ENCODE results near the gene USO1. TPM values are rescaled to one million over a fixed set of nuclear protein-coding genes. Genes with fewer than 3 reads are reported as not detected.

The USO1 gene
- total and polyA plus RNA-seq, 2 donors (not counting 3 experiments of a cell fraction or from before 2014, with no cell fraction given), result 29.1 to 66.0 TPM

DNA sequence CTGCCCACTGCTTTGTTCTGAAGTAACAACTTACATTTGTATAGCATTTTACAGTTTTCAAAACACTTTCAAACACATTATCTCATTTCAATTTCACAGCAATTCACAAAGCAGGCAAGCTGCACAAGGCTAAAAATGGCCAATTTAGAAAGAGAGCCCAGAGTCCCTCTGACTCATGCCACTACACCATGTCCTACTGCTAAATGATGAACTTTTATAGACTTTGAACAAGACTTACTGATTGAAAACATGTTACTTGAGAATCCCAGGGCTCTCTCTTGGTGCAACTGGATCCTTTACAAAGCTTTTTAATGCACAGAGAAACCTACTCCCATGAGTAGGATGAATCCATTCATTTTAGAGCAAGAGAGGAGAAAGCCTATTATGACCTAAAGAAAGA is 45.4 kb upstream of the USO1 start:
- no peaks in the 10 kb centered on the region for H3K9me1 ChIP-seq (replicated peaks; ENCODE audit: control insufficient read depth, extremely low read depth, insufficient read depth, low read length)
- no peaks in the 10 kb centered on the region for H3K27me3 ChIP-seq (ENCODE audit: control insufficient read depth in 2 of 2, insufficient read depth in 2 of 2, low read length in 2 of 2)
- ChIA-PET CTCF (interaction anchor here (1.7 kb wide), 1 partner anchor 45 kb away, joined by 4 read pairs; the partner anchor contains the start of gene USO1), POLR2A (no interaction called here)
- no peaks in the 10 kb centered on the region for H3K36me3 ChIP-seq (ENCODE audit: control insufficient read depth in 2 of 2, extremely low read depth in 1 of 2, insufficient read depth in 2 of 2, low read length in 2 of 2)
- dilution Hi-C loops (cut with MboI; ENCODE audit: extremely low pct_ligation_motif_present, low sequenced_read_pairs) (no loop called here), intact Hi-C loops (cut with micrococcal nuclease) (no loop called here)
- TF ChIP-seq POLR2AphosphoS5 (IDR thresholded peaks at IDR 0.05; ENCODE audit: insufficient read depth, low read depth, low read length) (no peak), POLR2A (IDR thresholded peaks at IDR 0.05; ENCODE audit: low read depth, low read length) (no peak), FOS (IDR thresholded peaks at IDR 0.05; ENCODE audit: borderline replicate concordance, insufficient read depth, low read length) (no peak)
- H3K4me3 ChIP-seq (replicated peaks in 1 of 3; ENCODE audit: insufficient read depth in 1 of 3, low read depth in 1 of 3, low read length in 3 of 3), result no peak overlapping the region
- no peaks in the 10 kb centered on the region for H4K20me1 ChIP-seq (replicated peaks; ENCODE audit: control insufficient read depth, extremely low read depth, insufficient read depth, low read length)
- H3K79me2 ChIP-seq (ENCODE audit: control insufficient read depth, insufficient read depth, low read length), result no peaks in the 10 kb centered on the region
- no peak overlapping the region for H3K27ac ChIP-seq (ENCODE audit: insufficient read depth, low read depth, low read length)
- H3K4me2 ChIP-seq (ENCODE audit: insufficient read depth, low read length), result no peak overlapping the region
- BruUV-seq (replicated peaks), result no TSS peak
- no peaks in the 10 kb centered on the region for H3K9me3 ChIP-seq (replicated peaks; ENCODE audit: control insufficient read depth, insufficient read depth, low read length)
- no peak overlapping the region for H3K9ac ChIP-seq (replicated peaks; ENCODE audit: extremely low read depth, insufficient read depth, low read length)
- no peak for FAIRE-seq
- H3K4me1 ChIP-seq (ENCODE audit: control insufficient read depth, extremely low read depth, insufficient read depth, low read length), result peaks cover 5% of the 10 kb centered on the region
- no peak for DNase-seq (ENCODE audit: low read depth, low spot score)
- H2AFZ ChIP-seq (ENCODE audit: low read depth, low read length), result no peak overlapping the region

DNA sequence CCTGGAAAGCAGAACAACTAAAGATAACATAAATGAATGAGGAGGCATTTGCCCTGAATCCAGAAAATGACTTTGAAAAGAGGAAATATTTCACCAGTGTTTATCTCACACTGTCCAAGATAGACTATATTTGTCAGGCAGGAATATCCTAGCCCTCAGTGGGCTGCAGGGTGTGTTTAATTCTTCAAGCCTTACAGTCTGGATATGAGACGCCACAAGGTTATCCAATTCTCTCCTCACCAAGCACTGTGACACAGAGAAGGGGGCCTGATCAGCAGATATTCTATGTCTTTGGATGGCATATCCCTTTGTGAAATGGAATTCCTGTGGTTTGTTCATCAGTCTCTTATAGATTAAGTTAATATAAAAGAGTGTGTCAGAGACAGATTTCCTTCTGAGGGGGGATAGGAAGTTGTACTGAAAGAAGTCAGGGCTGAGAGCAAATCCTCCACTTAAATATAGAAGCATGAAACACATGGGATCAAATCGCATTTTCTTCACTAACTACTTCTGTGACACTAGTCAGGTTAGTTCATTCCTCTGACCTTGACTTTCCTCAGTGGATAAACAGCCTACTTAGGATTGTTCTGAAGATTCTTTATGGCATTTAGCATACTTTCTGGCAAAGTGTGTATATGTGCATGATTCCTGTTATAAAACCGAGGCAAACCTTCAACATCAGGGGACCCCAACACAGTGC is 44.4 kb upstream of the USO1 start:
- Histone ChIP-seq H3K9me3 (replicated peaks; ENCODE audit: control insufficient read depth, insufficient read depth, low read length) (no peaks in the 10 kb centered on the region), H3K4me1 (ENCODE audit: control insufficient read depth, extremely low read depth, insufficient read depth, low read length) (no peaks in the 10 kb centered on the region), H3K79me2 (ENCODE audit: control insufficient read depth, insufficient read depth, low read length) (no peaks in the 10 kb centered on the region), H3K9ac (replicated peaks; ENCODE audit: extremely low read depth, insufficient read depth, low read length) (no peak overlapping the region), H3K9me1 (replicated peaks; ENCODE audit: control insufficient read depth, extremely low read depth, insufficient read depth, low read length) (no peaks in the 10 kb centered on the region), H3K27me3 (ENCODE audit: control insufficient read depth in 2 of 2, insufficient read depth in 2 of 2, low read length in 2 of 2) (no peaks in the 10 kb centered on the region), H2AFZ (ENCODE audit: low read depth, low read length) (no peak overlapping the region), H3K4me3 (replicated peaks in 1 of 3; ENCODE audit: insufficient read depth in 1 of 3, low read depth in 1 of 3, low read length in 3 of 3) (no peak overlapping the region), H3K36me3 (ENCODE audit: control insufficient read depth in 2 of 2, extremely low read depth in 1 of 2, insufficient read depth in 2 of 2, low read length in 2 of 2) (no peaks in the 10 kb centered on the region), H4K20me1 (replicated peaks; ENCODE audit: control insufficient read depth, extremely low read depth, insufficient read depth, low read length) (no peaks in the 10 kb centered on the region), H3K27ac (ENCODE audit: insufficient read depth, low read depth, low read length) (no peak overlapping the region), H3K4me2 (ENCODE audit: insufficient read depth, low read length) (no peak overlapping the region)
- intact Hi-C loops (cut with micrococcal nuclease), result no loop called here
- DNase-seq (ENCODE audit: low read depth, low spot score) (no peak), FAIRE-seq (no peak)
- CTCF ChIA-PET, result no interaction called here
- TF ChIP-seq JUN (IDR thresholded peaks at IDR 0.05; ENCODE audit: borderline replicate concordance, insufficient read depth, insufficient read length, low read depth) (no peak), POLR2A (IDR thresholded peaks at IDR 0.05; ENCODE audit: low read depth, low read length) (no peak)
- TF ChIP-seq, protein P1, sequence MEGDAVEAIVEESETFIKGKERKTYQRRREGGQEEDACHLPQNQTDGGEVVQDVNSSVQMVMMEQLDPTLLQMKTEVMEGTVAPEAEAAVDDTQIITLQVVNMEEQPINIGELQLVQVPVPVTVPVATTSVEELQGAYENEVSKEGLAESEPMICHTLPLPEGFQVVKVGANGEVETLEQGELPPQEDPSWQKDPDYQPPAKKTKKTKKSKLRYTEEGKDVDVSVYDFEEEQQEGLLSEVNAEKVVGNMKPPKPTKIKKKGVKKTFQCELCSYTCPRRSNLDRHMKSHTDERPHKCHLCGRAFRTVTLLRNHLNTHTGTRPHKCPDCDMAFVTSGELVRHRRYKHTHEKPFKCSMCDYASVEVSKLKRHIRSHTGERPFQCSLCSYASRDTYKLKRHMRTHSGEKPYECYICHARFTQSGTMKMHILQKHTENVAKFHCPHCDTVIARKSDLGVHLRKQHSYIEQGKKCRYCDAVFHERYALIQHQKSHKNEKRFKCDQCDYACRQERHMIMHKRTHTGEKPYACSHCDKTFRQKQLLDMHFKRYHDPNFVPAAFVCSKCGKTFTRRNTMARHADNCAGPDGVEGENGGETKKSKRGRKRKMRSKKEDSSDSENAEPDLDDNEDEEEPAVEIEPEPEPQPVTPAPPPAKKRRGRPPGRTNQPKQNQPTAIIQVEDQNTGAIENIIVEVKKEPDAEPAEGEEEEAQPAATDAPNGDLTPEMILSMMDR (IDR thresholded peaks at IDR 0.05; ENCODE audit: extremely low read depth in 1 of 2, insufficient read depth in 1 of 2, low read depth in 1 of 2, low read length in 2 of 2), result no peak
- POLR2A ChIA-PET, result interaction anchor here (0.6 kb wide), 1 partner anchor 215 kb away, joined by 5 read pairs; no protein-coding TSS in a partner anchor
- no TSS peak for BruUV-seq (replicated peaks)
- dilution Hi-C loops (cut with MboI; ENCODE audit: extremely low pct_ligation_motif_present, low sequenced_read_pairs), result no loop called here
